ENCODE data around the gene KRT38. TPM values are rescaled to one million over a fixed set of nuclear protein-coding genes. Genes with fewer than 3 reads are reported as not detected.
A peak's percentile ranks its signal among the peaks of the same experiment; 100 is the strongest.

Gene KRT38
- polyA plus RNA-seq, 2 donors: 0.02 TPM; not detected in 1

- 90 to 92% methylated on average over 8 of the region's 8 CpGs for WGBS, 2 donors
- Histone ChIP-seq H3K27ac (ENCODE audit: low read depth in 2 of 2, low read length in 1 of 2) (no peak overlapping the region), H3K36me3 (ENCODE audit: control insufficient read depth in 2 of 2, insufficient read depth in 2 of 2, low read length in 1 of 2) (no peaks in the 10 kb centered on the region), H3K27me3 (ENCODE audit: control insufficient read depth in 1 of 2, insufficient read depth in 2 of 2, low read length in 2 of 2) (no peaks in the 10 kb centered on the region), H3K4me1 (ENCODE audit: control insufficient read depth in 2 of 2, insufficient read depth in 2 of 2, low read length in 1 of 2) (peaks cover 10 to 24% of the 10 kb centered on the region in 2 donors), H3K4me3 (ENCODE audit: low read depth in 1 of 2, low read length in 2 of 2) (no peak overlapping the region), H3K9me3 (ENCODE audit: control insufficient read depth in 2 of 2, insufficient read depth in 1 of 2, low read depth in 1 of 2, low read length in 1 of 2) (no peaks in the 10 kb centered on the region)
Measured at GRCh38 chr17:41463746-41464145, 23.0 kb upstream of the KRT38 start.

DNA sequence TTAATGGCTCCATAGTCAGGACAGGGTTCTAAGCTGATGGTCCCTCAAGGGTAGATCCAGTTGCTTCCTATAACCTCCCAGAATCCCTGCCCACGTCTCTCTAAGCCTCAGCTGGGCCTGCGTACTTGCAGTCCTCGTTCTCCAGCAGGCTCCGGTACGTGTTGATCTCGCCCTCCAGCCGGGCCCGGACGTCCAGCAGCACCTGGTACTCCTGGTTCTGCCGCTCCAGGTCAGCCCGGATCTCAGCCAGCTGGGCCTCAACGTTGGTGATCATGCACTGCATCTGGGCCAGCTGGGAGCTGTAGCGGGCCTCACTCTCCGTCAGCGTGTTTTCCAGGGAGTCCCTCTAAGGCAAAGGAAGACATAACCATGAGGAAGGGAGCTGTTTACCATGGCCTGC lies 21.9 kb upstream of the KRT38 start:
- H3K4me1 ChIP-seq (ENCODE audit: control insufficient read depth in 2 of 2, insufficient read depth in 2 of 2, low read length in 1 of 2): peaks cover 10 to 24% of the 10 kb centered on the region in 2 donors
- WGBS, 2 donors: 63 to 66% methylated on average over 15 of the region's 15 CpGs
- no peak overlapping the region for H3K27ac ChIP-seq (ENCODE audit: low read depth in 2 of 2, low read length in 1 of 2)
- no peaks in the 10 kb centered on the region for H3K36me3 ChIP-seq (ENCODE audit: control insufficient read depth in 2 of 2, insufficient read depth in 2 of 2, low read length in 1 of 2)
- H3K4me3 ChIP-seq (ENCODE audit: low read depth in 1 of 2, low read length in 2 of 2): no peak overlapping the region
- H3K27me3 ChIP-seq (ENCODE audit: control insufficient read depth in 1 of 2, insufficient read depth in 2 of 2, low read length in 2 of 2): no peaks in the 10 kb centered on the region
- H3K9me3 ChIP-seq (ENCODE audit: control insufficient read depth in 2 of 2, insufficient read depth in 1 of 2, low read depth in 1 of 2, low read length in 1 of 2): no peaks in the 10 kb centered on the region

GRCh38 chr17:41457676-41458075 lies 16.9 kb upstream of the KRT38 start:
- H3K4me1 ChIP-seq (ENCODE audit: control insufficient read depth in 2 of 2, insufficient read depth in 2 of 2, low read length in 1 of 2): peaks cover 0 to 7% of the 10 kb centered on the region in 2 donors

DNA sequence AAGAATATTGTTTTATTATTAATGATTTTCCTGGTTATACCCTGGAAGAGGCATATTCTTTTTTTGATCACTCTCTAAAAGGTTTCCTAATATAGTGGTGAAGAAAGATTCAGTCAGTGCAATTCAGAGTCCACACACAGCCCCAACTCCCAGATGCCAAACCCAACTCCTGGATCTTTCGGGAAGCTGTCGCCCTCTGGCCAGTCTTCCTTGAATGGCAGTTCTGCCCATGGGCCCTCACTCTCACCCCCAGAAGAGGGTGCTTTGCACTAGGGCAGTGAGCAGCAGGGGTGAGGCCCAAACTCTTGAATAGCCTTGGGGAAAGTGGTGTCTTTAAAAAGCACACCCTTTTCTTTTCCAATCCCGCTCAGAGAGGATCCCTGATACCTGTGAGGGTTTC lies 15.4 kb upstream of the KRT38 start:
- H3K27me3 ChIP-seq (ENCODE audit: control insufficient read depth in 1 of 2, insufficient read depth in 2 of 2, low read length in 2 of 2): no peaks in the 10 kb centered on the region
- H3K9me3 ChIP-seq (ENCODE audit: control insufficient read depth in 2 of 2, insufficient read depth in 1 of 2, low read depth in 1 of 2, low read length in 1 of 2): no peaks in the 10 kb centered on the region
- H3K4me3 ChIP-seq (ENCODE audit: low read depth in 1 of 2, low read length in 2 of 2): no peak overlapping the region
- H3K27ac ChIP-seq (ENCODE audit: low read depth in 2 of 2, low read length in 1 of 2): peak overlapping the region in 1 of 2 donors; percentile 37
- 58% methylated on average over 3 of the region's 3 CpGs for WGBS, 2 donors
- H3K36me3 ChIP-seq (ENCODE audit: control insufficient read depth in 2 of 2, insufficient read depth in 2 of 2, low read length in 1 of 2): no peaks in the 10 kb centered on the region
- H3K4me1 ChIP-seq (ENCODE audit: control insufficient read depth in 2 of 2, insufficient read depth in 2 of 2, low read length in 1 of 2): peaks cover 0 to 7% of the 10 kb centered on the region in 2 donors

More at GRCh38 chr17:41457676-41458075, 16.9 kb upstream of the KRT38 start:
- Histone ChIP-seq H3K9me3 (ENCODE audit: control insufficient read depth in 2 of 2, insufficient read depth in 1 of 2, low read depth in 1 of 2, low read length in 1 of 2) (no peaks in the 10 kb centered on the region), H3K27me3 (ENCODE audit: control insufficient read depth in 1 of 2, insufficient read depth in 2 of 2, low read length in 2 of 2) (no peaks in the 10 kb centered on the region), H3K27ac (ENCODE audit: low read depth in 2 of 2, low read length in 1 of 2) (peak overlapping the region in 1 of 2 donors; percentile 1), H3K4me3 (ENCODE audit: low read depth in 1 of 2, low read length in 2 of 2) (no peak overlapping the region), H3K36me3 (ENCODE audit: control insufficient read depth in 2 of 2, insufficient read depth in 2 of 2, low read length in 1 of 2) (no peaks in the 10 kb centered on the region)
- WGBS, 2 donors: 40 to 56% methylated on average over 4 of the region's 4 CpGs

GRCh38 chr17:41455236-41455635 lies 14.5 kb upstream of the KRT38 start:
- Histone ChIP-seq H3K27ac (ENCODE audit: low read depth in 2 of 2, low read length in 1 of 2) (no peak overlapping the region), H3K4me1 (ENCODE audit: control insufficient read depth in 2 of 2, insufficient read depth in 2 of 2, low read length in 1 of 2) (peaks cover 0 to 7% of the 10 kb centered on the region in 2 donors), H3K27me3 (ENCODE audit: control insufficient read depth in 1 of 2, insufficient read depth in 2 of 2, low read length in 2 of 2) (no peaks in the 10 kb centered on the region), H3K9me3 (ENCODE audit: control insufficient read depth in 2 of 2, insufficient read depth in 1 of 2, low read depth in 1 of 2, low read length in 1 of 2) (no peaks in the 10 kb centered on the region), H3K4me3 (ENCODE audit: low read depth in 1 of 2, low read length in 2 of 2) (no peak overlapping the region), H3K36me3 (ENCODE audit: control insufficient read depth in 2 of 2, insufficient read depth in 2 of 2, low read length in 1 of 2) (no peaks in the 10 kb centered on the region)
- 81 to 86% methylated on average over 1 of the region's 1 CpG for WGBS, 2 donors

DNA sequence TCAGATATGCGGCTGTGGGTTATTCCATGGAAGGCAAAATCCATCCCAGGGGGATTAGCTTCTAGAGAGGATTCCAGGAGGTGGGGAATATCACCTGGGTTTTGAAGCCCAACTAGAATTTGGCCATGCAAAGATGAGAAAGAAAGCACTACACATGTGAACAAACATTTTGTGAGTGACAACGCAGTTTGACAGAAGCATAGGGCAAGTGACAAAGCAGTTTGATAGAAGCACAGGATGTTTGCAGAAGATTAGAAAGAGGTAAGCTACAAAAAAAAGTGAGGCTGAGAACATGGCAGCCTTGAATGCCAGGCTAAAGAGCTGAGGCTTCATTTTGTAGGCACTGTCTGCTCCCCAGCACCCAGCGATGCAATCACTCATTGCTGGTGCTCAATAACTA lies 12.3 kb upstream of the KRT38 start:
- no peaks in the 10 kb centered on the region for H3K36me3 ChIP-seq (ENCODE audit: control insufficient read depth in 2 of 2, insufficient read depth in 2 of 2, low read length in 1 of 2)
- H3K27me3 ChIP-seq (ENCODE audit: control insufficient read depth in 1 of 2, insufficient read depth in 2 of 2, low read length in 2 of 2): no peaks in the 10 kb centered on the region
- no peaks in the 10 kb centered on the region for H3K9me3 ChIP-seq (ENCODE audit: control insufficient read depth in 2 of 2, insufficient read depth in 1 of 2, low read depth in 1 of 2, low read length in 1 of 2)
- H3K4me3 ChIP-seq (ENCODE audit: low read depth in 1 of 2, low read length in 2 of 2): no peak overlapping the region
- WGBS, 2 donors: 85 to 94% methylated on average over 3 of the region's 3 CpGs
- peaks cover 0 to 2% of the 10 kb centered on the region in 2 donors for H3K4me1 ChIP-seq (ENCODE audit: control insufficient read depth in 2 of 2, insufficient read depth in 2 of 2, low read length in 1 of 2)
- H3K27ac ChIP-seq (ENCODE audit: low read depth in 2 of 2, low read length in 1 of 2): no peak overlapping the region

DNA sequence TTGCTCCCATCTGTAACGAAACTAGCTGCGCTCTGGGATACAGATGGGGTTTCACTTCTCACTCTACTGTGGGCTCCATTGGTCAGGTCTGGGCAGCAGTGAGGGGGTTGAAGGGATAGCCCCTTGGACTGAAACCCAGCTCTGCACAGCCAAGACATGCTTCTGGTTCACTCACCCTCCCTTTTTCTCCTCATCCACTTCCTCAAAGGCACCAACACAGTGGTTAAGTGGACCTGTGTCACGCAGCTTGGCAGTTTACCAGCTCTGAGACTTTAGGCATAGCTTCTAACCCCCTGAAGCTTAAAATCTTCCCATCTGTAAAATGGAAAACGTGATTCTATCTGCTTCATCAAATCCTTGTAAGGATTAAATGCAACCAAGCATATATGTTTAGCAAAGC lies 11.5 kb upstream of the KRT38 start:
- H3K4me3 ChIP-seq (ENCODE audit: low read depth in 1 of 2, low read length in 2 of 2): no peak overlapping the region
- peaks cover 0 to 2% of the 10 kb centered on the region in 2 donors for H3K4me1 ChIP-seq (ENCODE audit: control insufficient read depth in 2 of 2, insufficient read depth in 2 of 2, low read length in 1 of 2)
- no peaks in the 10 kb centered on the region for H3K36me3 ChIP-seq (ENCODE audit: control insufficient read depth in 2 of 2, insufficient read depth in 2 of 2, low read length in 1 of 2)
- H3K9me3 ChIP-seq (ENCODE audit: control insufficient read depth in 2 of 2, insufficient read depth in 1 of 2, low read depth in 1 of 2, low read length in 1 of 2): no peaks in the 10 kb centered on the region
- WGBS, 2 donors: 52 to 59% methylated on average over 4 of the region's 4 CpGs
- no peaks in the 10 kb centered on the region for H3K27me3 ChIP-seq (ENCODE audit: control insufficient read depth in 1 of 2, insufficient read depth in 2 of 2, low read length in 2 of 2)
- no peak overlapping the region for H3K27ac ChIP-seq (ENCODE audit: low read depth in 2 of 2, low read length in 1 of 2)

- 77 to 87% methylated on average over 2 of the region's 2 CpGs for WGBS, 2 donors
- H3K36me3 ChIP-seq (ENCODE audit: control insufficient read depth in 2 of 2, insufficient read depth in 2 of 2, low read length in 1 of 2): no peaks in the 10 kb centered on the region
- no peak overlapping the region for H3K27ac ChIP-seq (ENCODE audit: low read depth in 2 of 2, low read length in 1 of 2)
- no peaks in the 10 kb centered on the region for H3K9me3 ChIP-seq (ENCODE audit: control insufficient read depth in 2 of 2, insufficient read depth in 1 of 2, low read depth in 1 of 2, low read length in 1 of 2)
- H3K27me3 ChIP-seq (ENCODE audit: control insufficient read depth in 1 of 2, insufficient read depth in 2 of 2, low read length in 2 of 2): no peaks in the 10 kb centered on the region
- no peak overlapping the region for H3K4me3 ChIP-seq (ENCODE audit: low read depth in 1 of 2, low read length in 2 of 2)
- H3K4me1 ChIP-seq (ENCODE audit: control insufficient read depth in 2 of 2, insufficient read depth in 2 of 2, low read length in 1 of 2): peaks cover 0 to under 1% of the 10 kb centered on the region in 2 donors
Measured at GRCh38 chr17:41451154-41451728, 10.5 kb upstream of the KRT38 start.

DNA sequence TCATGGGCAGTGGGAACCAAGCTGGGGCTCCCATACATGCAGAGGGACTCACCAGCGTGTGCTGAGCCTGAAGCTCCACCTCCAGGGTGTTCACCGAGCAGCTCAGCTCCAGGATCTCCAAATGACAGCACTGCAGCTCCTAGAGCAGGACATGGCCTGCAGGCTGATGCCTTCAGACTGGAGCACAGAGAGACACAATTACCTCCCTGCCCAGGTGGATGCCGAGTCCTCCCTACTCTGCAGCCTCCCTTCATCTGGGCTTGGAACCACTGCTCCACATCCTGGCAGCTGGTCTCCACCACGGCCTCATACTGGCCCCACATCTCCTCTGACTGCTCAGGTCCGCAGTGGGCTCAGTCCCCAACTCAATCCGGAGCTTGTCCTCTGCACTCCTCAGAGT lies 8.2 kb upstream of the KRT38 start:
- WGBS, 2 donors: 83 to 87% methylated on average over 6 of the region's 6 CpGs
- no peaks in the 10 kb centered on the region for H3K27me3 ChIP-seq (ENCODE audit: control insufficient read depth in 1 of 2, insufficient read depth in 2 of 2, low read length in 2 of 2)
- H3K36me3 ChIP-seq (ENCODE audit: control insufficient read depth in 2 of 2, insufficient read depth in 2 of 2, low read length in 1 of 2): no peaks in the 10 kb centered on the region
- no peaks in the 10 kb centered on the region for H3K4me1 ChIP-seq (ENCODE audit: control insufficient read depth in 2 of 2, insufficient read depth in 2 of 2, low read length in 1 of 2)
- no peak overlapping the region for H3K27ac ChIP-seq (ENCODE audit: low read depth in 2 of 2, low read length in 1 of 2)
- H3K4me3 ChIP-seq (ENCODE audit: low read depth in 1 of 2, low read length in 2 of 2): no peak overlapping the region
- no peaks in the 10 kb centered on the region for H3K9me3 ChIP-seq (ENCODE audit: control insufficient read depth in 2 of 2, insufficient read depth in 1 of 2, low read depth in 1 of 2, low read length in 1 of 2)

DNA sequence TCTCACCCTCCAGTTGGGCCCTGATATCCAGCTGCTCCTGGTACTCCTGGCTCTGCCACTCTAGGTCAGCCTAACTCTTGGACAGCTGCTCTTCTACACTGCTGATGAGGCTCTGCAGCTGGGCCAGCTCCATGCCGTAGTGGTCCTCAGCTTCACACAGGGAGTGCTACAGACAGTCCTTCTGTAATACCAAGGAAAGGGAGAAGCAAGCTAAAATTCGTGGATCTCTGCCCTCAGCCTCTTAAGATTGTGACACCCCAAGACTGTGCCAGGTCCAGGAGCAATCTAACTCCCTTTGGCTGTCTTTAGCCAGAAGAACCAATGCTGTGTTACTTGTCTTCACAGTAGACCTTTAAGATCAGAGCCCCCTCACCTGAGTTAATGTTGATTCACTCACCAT lies 7.7 kb upstream of the KRT38 start:
- Histone ChIP-seq H3K36me3 (ENCODE audit: control insufficient read depth in 2 of 2, insufficient read depth in 2 of 2, low read length in 1 of 2) (no peaks in the 10 kb centered on the region), H3K27ac (ENCODE audit: low read depth in 2 of 2, low read length in 1 of 2) (no peak overlapping the region), H3K4me1 (ENCODE audit: control insufficient read depth in 2 of 2, insufficient read depth in 2 of 2, low read length in 1 of 2) (no peaks in the 10 kb centered on the region), H3K27me3 (ENCODE audit: control insufficient read depth in 1 of 2, insufficient read depth in 2 of 2, low read length in 2 of 2) (no peaks in the 10 kb centered on the region), H3K9me3 (ENCODE audit: control insufficient read depth in 2 of 2, insufficient read depth in 1 of 2, low read depth in 1 of 2, low read length in 1 of 2) (no peaks in the 10 kb centered on the region), H3K4me3 (ENCODE audit: low read depth in 1 of 2, low read length in 2 of 2) (no peak overlapping the region)
- 43 to 62% methylated on average over 2 of the region's 2 CpGs for WGBS, 2 donors
